Ammon's horn (tissue), 1 donor: ENCODE measurements around the gene ADAMTS18.

Experiments used
- DNase-seq: peaks from one replicate; pipeline ENCODE4 v3.0.0-alpha.2; 2016; ENCODE audit warnings: low spot score

ADAMTS18 gene

GRCh38 chr16:77396461-77396860 is 38.4 kb downstream of the ADAMTS18 start:
- no peak for DNase-seq

GRCh38 chr16:77394699-77395098 is 40.1 kb downstream of the ADAMTS18 start:
- DNase-seq: no peak

- DNase-seq: no peak
Observed at GRCh38 chr16:77393955-77394354, 40.9 kb downstream of the ADAMTS18 start.

- no peak for DNase-seq
Observed at GRCh38 chr16:77387815-77388209, 47.0 kb downstream of the ADAMTS18 start.

- no peak for DNase-seq
Observed at GRCh38 chr16:77386831-77387814, 47.7 kb downstream of the ADAMTS18 start.

- no peak for DNase-seq
Observed at GRCh38 chr16:77385481-77385880, 49.4 kb downstream of the ADAMTS18 start.

- no peak for DNase-seq
Observed at GRCh38 chr16:77383606-77384187, 51.1 kb downstream of the ADAMTS18 start.

GRCh38 chr16:77376358-77376757 is 58.5 kb downstream of the ADAMTS18 start:
- no peak for DNase-seq

- no peak for DNase-seq
Observed at GRCh38 chr16:77375396-77375795, 59.4 kb downstream of the ADAMTS18 start.

- DNase-seq: no peak
Observed at GRCh38 chr16:77374384-77374783, 60.5 kb downstream of the ADAMTS18 start.

- DNase-seq: no peak
Observed at GRCh38 chr16:77373726-77374125, 61.1 kb downstream of the ADAMTS18 start.

GRCh38 chr16:77364770-77365169 is 70.1 kb downstream of the ADAMTS18 start:
- no peak for DNase-seq

- peak; percentile 56 for DNase-seq
Observed at GRCh38 chr16:77359065-77359502, 75.8 kb downstream of the ADAMTS18 start.

GRCh38 chr16:77353587-77354263 is 81.1 kb downstream of the ADAMTS18 start:
- no peak for DNase-seq

GRCh38 chr16:77344341-77344740 is 90.5 kb downstream of the ADAMTS18 start:
- no peak for DNase-seq

- DNase-seq: no peak
Observed at GRCh38 chr16:77336637-77337036, 98.2 kb downstream of the ADAMTS18 start.

GRCh38 chr16:77335652-77336234 is 99.1 kb downstream of the ADAMTS18 start:
- no peak for DNase-seq

GRCh38 chr16:77332792-77333191 is 102.0 kb downstream of the ADAMTS18 start:
- DNase-seq: no peak

- DNase-seq: no peak
Observed at GRCh38 chr16:77331802-77332586, 102.8 kb downstream of the ADAMTS18 start.

- no peak for DNase-seq
Observed at GRCh38 chr16:77331043-77331442, 103.8 kb downstream of the ADAMTS18 start.

- DNase-seq: no peak
Observed at GRCh38 chr16:77330332-77331042, 104.3 kb downstream of the ADAMTS18 start.
